ENCODE results near the gene MRPL52. TPM values are rescaled to one million over a fixed set of nuclear protein-coding genes. Genes with fewer than 3 reads are reported as not detected.

Gene MRPL52
- total and polyA plus RNA-seq, 2 donors (not counting 3 experiments of a cell fraction or from before 2014, with no cell fraction given): 81.1 to 174 TPM

DNA sequence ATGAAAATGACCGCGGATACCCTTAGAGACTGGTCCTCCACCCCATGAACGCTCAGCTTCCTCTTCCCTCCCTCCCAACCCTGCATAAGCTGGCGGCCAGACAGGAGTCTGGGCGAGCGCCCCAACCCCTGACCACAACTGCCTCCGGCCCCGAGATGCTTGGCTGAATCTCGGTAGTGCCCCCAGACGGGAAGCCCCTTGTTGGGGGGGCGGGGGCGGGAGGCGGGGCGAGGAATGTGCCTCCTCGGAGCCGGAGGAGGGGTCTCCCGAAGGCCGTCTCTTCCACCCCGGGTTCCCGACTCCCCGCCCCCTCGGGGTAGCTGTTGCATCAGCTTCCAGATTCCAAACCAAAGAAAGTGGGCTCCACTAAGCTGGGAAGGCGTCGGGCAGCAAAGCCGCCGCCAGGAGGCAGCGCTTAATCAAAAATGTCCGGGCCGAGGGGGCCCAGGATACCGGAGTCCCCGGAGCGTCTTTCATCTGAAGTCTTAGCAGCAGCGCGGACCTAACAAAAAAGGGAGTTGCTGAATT is 7.1 kb upstream of the MRPL52 start:
- no TSS peak for BruUV-seq (replicated peaks)
- peak; percentile 91 for DNase-seq (ENCODE audit: low read depth, low spot score)
- CTCF ChIA-PET: interaction anchor here (0.6 to 6.9 kb wide), 36 partner anchors 12 to 433 kb away, joined by 3 to 313 read pairs (median 6); partner anchors contain the start of genes ABHD4, AJUBA, LRP10 and MMP14

More for the DNA sequence above, 7.1 kb upstream of the MRPL52 start:
- Histone ChIP-seq H2AFZ (ENCODE audit: low read depth, low read length) (peak overlapping the region; percentile 72), H3K27ac (ENCODE audit: insufficient read depth, low read depth, low read length) (peak overlapping the region; percentile 68), H3K36me3 (ENCODE audit: control insufficient read depth in 2 of 2, extremely low read depth in 1 of 2, insufficient read depth in 2 of 2, low read length in 2 of 2) (no peaks in the 10 kb centered on the region), H3K9me1 (replicated peaks; ENCODE audit: control insufficient read depth, extremely low read depth, insufficient read depth, low read length) (no peaks in the 10 kb centered on the region), H3K79me2 (ENCODE audit: control insufficient read depth, insufficient read depth, low read length) (no peaks in the 10 kb centered on the region), H4K20me1 (replicated peaks; ENCODE audit: control insufficient read depth, extremely low read depth, insufficient read depth, low read length) (no peaks in the 10 kb centered on the region), H3K4me2 (ENCODE audit: insufficient read depth, low read length) (peak overlapping the region; percentile 82), H3K9ac (replicated peaks; ENCODE audit: extremely low read depth, insufficient read depth, low read length) (peak overlapping the region; percentile 77), H3K4me3 (replicated peaks in 1 of 3; ENCODE audit: insufficient read depth in 1 of 3, low read depth in 1 of 3, low read length in 3 of 3) (peak overlapping the region; percentile 14 to 57 (median 32)), H3K27me3 (ENCODE audit: control insufficient read depth in 2 of 2, insufficient read depth in 2 of 2, low read length in 2 of 2) (no peaks in the 10 kb centered on the region), H3K9me3 (replicated peaks; ENCODE audit: control insufficient read depth, insufficient read depth, low read length) (no peaks in the 10 kb centered on the region), H3K4me1 (ENCODE audit: control insufficient read depth, extremely low read depth, insufficient read depth, low read length) (peaks cover 47% of the 10 kb centered on the region)
- dilution Hi-C loops (cut with MboI; ENCODE audit: extremely low pct_ligation_motif_present, low sequenced_read_pairs) (no loop called here), intact Hi-C loops (cut with micrococcal nuclease) (loop anchor here (1.0 to 10.0 kb wide), 8 partner anchors 14 to 265 kb away; partner anchors contain the start of genes CDH24, MMP14 and RBM23)
- TF ChIP-seq, protein P1, sequence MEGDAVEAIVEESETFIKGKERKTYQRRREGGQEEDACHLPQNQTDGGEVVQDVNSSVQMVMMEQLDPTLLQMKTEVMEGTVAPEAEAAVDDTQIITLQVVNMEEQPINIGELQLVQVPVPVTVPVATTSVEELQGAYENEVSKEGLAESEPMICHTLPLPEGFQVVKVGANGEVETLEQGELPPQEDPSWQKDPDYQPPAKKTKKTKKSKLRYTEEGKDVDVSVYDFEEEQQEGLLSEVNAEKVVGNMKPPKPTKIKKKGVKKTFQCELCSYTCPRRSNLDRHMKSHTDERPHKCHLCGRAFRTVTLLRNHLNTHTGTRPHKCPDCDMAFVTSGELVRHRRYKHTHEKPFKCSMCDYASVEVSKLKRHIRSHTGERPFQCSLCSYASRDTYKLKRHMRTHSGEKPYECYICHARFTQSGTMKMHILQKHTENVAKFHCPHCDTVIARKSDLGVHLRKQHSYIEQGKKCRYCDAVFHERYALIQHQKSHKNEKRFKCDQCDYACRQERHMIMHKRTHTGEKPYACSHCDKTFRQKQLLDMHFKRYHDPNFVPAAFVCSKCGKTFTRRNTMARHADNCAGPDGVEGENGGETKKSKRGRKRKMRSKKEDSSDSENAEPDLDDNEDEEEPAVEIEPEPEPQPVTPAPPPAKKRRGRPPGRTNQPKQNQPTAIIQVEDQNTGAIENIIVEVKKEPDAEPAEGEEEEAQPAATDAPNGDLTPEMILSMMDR (IDR thresholded peaks at IDR 0.05; ENCODE audit: extremely low read depth in 1 of 2, insufficient read depth in 1 of 2, low read depth in 1 of 2, low read length in 2 of 2): peak; percentile 86 to 88
- TF ChIP-seq POLR2AphosphoS5 (IDR thresholded peaks at IDR 0.05; ENCODE audit: insufficient read depth, low read depth, low read length): no peak
- TF ChIP-seq POLR2A (IDR thresholded peaks at IDR 0.05; ENCODE audit: low read depth, low read length): no peak
- TF ChIP-seq MYC (IDR thresholded peaks at IDR 0.05; ENCODE audit: low read depth, low read length): no peak
- no peak for TF ChIP-seq JUN (IDR thresholded peaks at IDR 0.05; ENCODE audit: borderline replicate concordance, insufficient read depth, insufficient read length, low read depth)
- FAIRE-seq: no peak
- POLR2A ChIA-PET: interaction anchor here (0.5 to 1.8 kb wide), 11 partner anchors 9 to 169 kb away, joined by 3 to 15 read pairs (median 5); partner anchors contain the start of genes OXA1L and REM2
